Peyer's patch (tissue), 4 donors: ENCODE data around the gene PPWD1.
"Not testable (repeated sequence)": the region's sequence is repeated elsewhere in the genome, so short reads cannot be mapped to it uniquely, and the experiment has no call there.

Source experiments
- CTCF ChIP-seq, 6 experiments: fragments of 450-650 bp in 4 of 6; fragments of 200-600 bp in 2 of 6; sonication (generic) in 1 of 6; IDR thresholded peaks; one replicate each; pipeline ENCODE4 v1.5.1; 2017 to 2019; ENCODE audit warnings: antibody characterized with exemption in 6 of 6, mild to moderate bottlenecking in 3 of 6, moderate library complexity in 1 of 6
- POLR2A ChIP-seq, 2 donors: fragments of 450-650 bp; IDR thresholded peaks; one replicate each; pipeline ENCODE4 v1.5.1; 2017; ENCODE audit warnings: antibody characterized with exemption in 2 of 2, mild to moderate bottlenecking in 2 of 2, moderate library complexity in 2 of 2

DNA sequence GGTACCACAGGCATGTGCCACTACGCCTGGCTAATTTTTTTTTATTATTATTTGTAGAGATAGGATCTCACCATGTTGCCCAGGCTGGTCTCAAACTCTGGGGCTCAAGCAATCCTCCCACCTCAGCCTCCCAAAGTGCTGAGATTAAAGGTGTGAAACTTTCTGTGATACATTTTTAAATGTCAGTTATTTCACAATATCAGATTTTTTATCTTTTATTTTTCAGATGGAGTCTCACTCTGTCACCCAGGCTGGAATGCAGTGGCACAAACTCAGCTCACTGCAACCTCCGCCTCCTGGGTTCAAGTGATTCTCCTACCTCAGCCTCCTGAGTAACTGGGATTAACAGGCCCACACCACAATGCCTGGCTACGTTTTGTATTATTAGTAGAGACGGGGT is 58.9 kb downstream of the PPWD1 start:
- not testable (repeated sequence) for TF ChIP-seq CTCF, POLR2A (IDR thresholded peaks at IDR 0.05)
